ENCODE measurements around the gene LSM14A.

Gene LSM14A

GRCh38 chr19:34260771-34261173 is 88.5 kb downstream of the LSM14A start:
- H3K4me3 ChIP-seq (ENCODE audit: low read depth, low read length) = peak overlapping the region; percentile 39
- H3K9me3 ChIP-seq = no peaks in the 10 kb centered on the region
- peak; percentile 67 for DNase-seq
- no peaks in the 10 kb centered on the region for H3K36me3 ChIP-seq
- TF ChIP-seq CTCF (IDR thresholded peaks at IDR 0.05; ENCODE audit: low read depth, low read length) = no peak
- no peaks in the 10 kb centered on the region for H3K27me3 ChIP-seq
- H3K4me1 ChIP-seq = peaks cover 18% of the 10 kb centered on the region

GRCh38 chr19:34261334-34262109 is 89.2 kb downstream of the LSM14A start:
- Histone ChIP-seq H3K36me3 (no peaks in the 10 kb centered on the region), H3K4me3 (ENCODE audit: low read depth, low read length) (peak overlapping the region; percentile 39), H3K9me3 (no peaks in the 10 kb centered on the region), H3K4me1 (peaks cover 18% of the 10 kb centered on the region), H3K27me3 (no peaks in the 10 kb centered on the region)
- no peak for TF ChIP-seq CTCF (IDR thresholded peaks at IDR 0.05; ENCODE audit: low read depth, low read length)
- DNase-seq = peak; percentile 39

GRCh38 chr19:34263745-34264237 is 91.5 kb downstream of the LSM14A start:
- Histone ChIP-seq H3K27me3 (no peaks in the 10 kb centered on the region), H3K4me3 (ENCODE audit: low read depth, low read length) (no peak overlapping the region), H3K9me3 (no peaks in the 10 kb centered on the region), H3K36me3 (no peaks in the 10 kb centered on the region), H3K4me1 (peaks cover 18% of the 10 kb centered on the region)
- TF ChIP-seq CTCF (IDR thresholded peaks at IDR 0.05; ENCODE audit: low read depth, low read length) = no peak
- DNase-seq = no peak

GRCh38 chr19:34265221-34265650 is 92.9 kb downstream of the LSM14A start:
- TF ChIP-seq CTCF (IDR thresholded peaks at IDR 0.05; ENCODE audit: low read depth, low read length) = no peak
- Histone ChIP-seq H3K36me3 (no peaks in the 10 kb centered on the region), H3K4me3 (ENCODE audit: low read depth, low read length) (no peak overlapping the region), H3K9me3 (no peaks in the 10 kb centered on the region), H3K27me3 (no peaks in the 10 kb centered on the region), H3K4me1 (peaks cover 17% of the 10 kb centered on the region)
- DNase-seq = peak; percentile 32

- Histone ChIP-seq H3K36me3 (no peaks in the 10 kb centered on the region), H3K4me3 (ENCODE audit: low read depth, low read length) (no peak overlapping the region), H3K9me3 (no peaks in the 10 kb centered on the region), H3K4me1 (peaks cover 5% of the 10 kb centered on the region), H3K27me3 (no peaks in the 10 kb centered on the region)
- DNase-seq = no peak
- TF ChIP-seq CTCF (IDR thresholded peaks at IDR 0.05; ENCODE audit: low read depth, low read length) = no peak
These were observed 96.8 kb downstream of the LSM14A start for GRCh38 chr19:34269081-34269480.

GRCh38 chr19:34269489-34269888 is 97.2 kb downstream of the LSM14A start:
- H3K36me3 ChIP-seq = no peaks in the 10 kb centered on the region
- H3K9me3 ChIP-seq = no peaks in the 10 kb centered on the region
- no peaks in the 10 kb centered on the region for H3K27me3 ChIP-seq
- DNase-seq = no peak
- no peak for TF ChIP-seq CTCF (IDR thresholded peaks at IDR 0.05; ENCODE audit: low read depth, low read length)
- peaks cover 5% of the 10 kb centered on the region for H3K4me1 ChIP-seq
- no peak overlapping the region for H3K4me3 ChIP-seq (ENCODE audit: low read depth, low read length)
